Fibroblast of mammary gland (primary cell): ENCODE measurements around the gene RFESD.
A peak's percentile ranks its signal among the peaks of the same experiment; 100 is the strongest.

Experiments
- DNase-seq: peaks from one replicate; pipeline ENCODE4 v3.0.0-alpha.2; 2010; ENCODE audit warnings: low read depth
- H3K4me3 ChIP-seq: 2 replicates; pipeline ENCODE4 v1.5.1; 2011; ENCODE audit warnings: low read depth, mild to moderate bottlenecking, low read length, moderate library complexity; ENCODE audit not compliant: control insufficient read depth
- CTCF ChIP-seq: conservative IDR thresholded peaks from 2 replicates; pipeline ENCODE4 v1.5.1; 2011; ENCODE audit warnings: low read depth, low read length, inconsistent platforms; ENCODE audit not compliant: control insufficient read depth, insufficient read depth

The RFESD gene

GRCh38 chr5:95646569-95647431 lies at the start of gene RFESD:
Gene RFESD (plus strand): TSS chr5:95646777. CDS start chr5:95652272, 5,495 bp downstream.
- DNase-seq: peak; percentile 96
- no peak for TF ChIP-seq CTCF

GRCh38 chr5:95599252-95599651 lies 47.3 kb upstream of the RFESD start:
- no peak overlapping the region for H3K4me3 ChIP-seq
- DNase-seq: no peak
- no peak for TF ChIP-seq CTCF

More at GRCh38 chr5:95646569-95647431, at the start of gene RFESD:
- peak within 1 kb of the TSS; percentile 58 for H3K4me3 ChIP-seq

- no peak for TF ChIP-seq CTCF
- H3K4me3 ChIP-seq: no peak overlapping the region
- DNase-seq: no peak
Measured at GRCh38 chr5:95600557-95600956, 46.0 kb upstream of the RFESD start.

- no peak for TF ChIP-seq CTCF
- no peak overlapping the region for H3K4me3 ChIP-seq
- no peak for DNase-seq
Measured at GRCh38 chr5:95605786-95606185, 40.8 kb upstream of the RFESD start.

- no peak for DNase-seq
- no peak overlapping the region for H3K4me3 ChIP-seq
- TF ChIP-seq CTCF: no peak
Measured at GRCh38 chr5:95606419-95606818, 40.2 kb upstream of the RFESD start.

GRCh38 chr5:95609711-95610110 lies 36.9 kb upstream of the RFESD start:
- no peak overlapping the region for H3K4me3 ChIP-seq
- no peak for TF ChIP-seq CTCF
- DNase-seq: no peak
